Activated naive CD8-positive, alpha-beta T cell treated with anti-CD3 and anti-CD28 coated beads for 36 hours (primary cell): ENCODE data around the gene STAP1. TPM values are rescaled to one million over a fixed set of nuclear protein-coding genes. Genes with fewer than 3 reads are reported as not detected.
"Not testable (repeated sequence)": the region's sequence is repeated elsewhere in the genome, so short reads cannot be mapped to it uniquely, and the experiment has no call there.

Source experiments
- DNase-seq: peaks from one replicate; pipeline ENCODE4 v3.0.0; 2021
- H3K27ac Mint-ChIP-seq: one replicate; pipeline ENCODE4 v1.8.0; 2022; ENCODE audit warnings: mild to moderate bottlenecking, moderate library complexity, mixed read lengths
- H3K27me3 Mint-ChIP-seq: one replicate; pipeline ENCODE4 v1.8.0; 2022; ENCODE audit warnings: mild to moderate bottlenecking, mixed read lengths
- H3K36me3 Mint-ChIP-seq: one replicate; pipeline ENCODE4 v1.8.0; 2021; ENCODE audit warnings: mild to moderate bottlenecking, mixed read lengths
- H3K4me1 Mint-ChIP-seq: one replicate; pipeline ENCODE4 v1.8.0; 2021; ENCODE audit warnings: mixed read lengths
- H3K4me3 Mint-ChIP-seq: one replicate; pipeline ENCODE4 v1.8.0; 2022; ENCODE audit warnings: mild to moderate bottlenecking, moderate library complexity, mixed read lengths
- H3K9me3 Mint-ChIP-seq: one replicate; pipeline ENCODE4 v1.8.0; 2022; ENCODE audit warnings: mixed read lengths
- total RNA-seq, 2 experiments: library from RNA; stranded (reverse); gene quantifications; one replicate each; pipeline ENCODE4 v1.2.3, GENCODE V29; 2021

The STAP1 gene
- total RNA-seq, result 1 to 10 TPM; 6.3 to 7.4 TPM

GRCh38 chr4:67558493-67558892 lies at the start of gene STAP1:
STAP1 (plus strand) TSS chr4:67558727; CDS start chr4:67558810, 83 bp downstream.
- no peaks in the 10 kb centered on the region for H3K27me3 Mint-ChIP-seq
- H3K27ac Mint-ChIP-seq, result peak within 1 kb of the TSS; percentile 89
- H3K36me3 Mint-ChIP-seq, result peaks cover 2% of the 10 kb centered on the region
- H3K4me3 Mint-ChIP-seq, result peak within 1 kb of the TSS; percentile 85
- peak; percentile 19 for DNase-seq
- peaks cover 7% of the 10 kb centered on the region for H3K4me1 Mint-ChIP-seq
- no peaks in the 10 kb centered on the region for H3K9me3 Mint-ChIP-seq

GRCh38 chr4:67512501-67512900 lies 46.0 kb upstream of the STAP1 start:
- peaks cover 33% of the 10 kb centered on the region for H3K36me3 Mint-ChIP-seq
- H3K27ac Mint-ChIP-seq, result no peak overlapping the region

GRCh38 chr4:67520141-67520540 lies 38.4 kb upstream of the STAP1 start:
- Mint-ChIP-seq H3K9me3 (peaks cover 6% of the 10 kb centered on the region), H3K27ac (peak overlapping the region; percentile 15), H3K36me3 (peaks cover 36% of the 10 kb centered on the region), H3K4me1 (peaks cover 41% of the 10 kb centered on the region), H3K4me3 (no peak overlapping the region), H3K27me3 (no peaks in the 10 kb centered on the region)
- DNase-seq, result no peak

More at GRCh38 chr4:67512501-67512900, 46.0 kb upstream of the STAP1 start:
- no peaks in the 10 kb centered on the region for H3K9me3 Mint-ChIP-seq
- no peak overlapping the region for H3K4me3 Mint-ChIP-seq
- no peaks in the 10 kb centered on the region for H3K27me3 Mint-ChIP-seq
- H3K4me1 Mint-ChIP-seq, result peaks cover 14% of the 10 kb centered on the region
- DNase-seq, result no peak

GRCh38 chr4:67521506-67521905 lies 37.0 kb upstream of the STAP1 start:
- no peak overlapping the region for H3K4me3 Mint-ChIP-seq
- DNase-seq, result no peak
- peak overlapping the region; percentile 42 for H3K27ac Mint-ChIP-seq
- peaks cover 47% of the 10 kb centered on the region for H3K36me3 Mint-ChIP-seq
- H3K27me3 Mint-ChIP-seq, result no peaks in the 10 kb centered on the region
- H3K9me3 Mint-ChIP-seq, result peaks cover 10% of the 10 kb centered on the region
- H3K4me1 Mint-ChIP-seq, result peaks cover 50% of the 10 kb centered on the region

GRCh38 chr4:67522230-67522629 lies 36.3 kb upstream of the STAP1 start:
- Mint-ChIP-seq H3K36me3 (peaks cover 54% of the 10 kb centered on the region), H3K4me1 (peaks cover 57% of the 10 kb centered on the region), H3K27ac (peak overlapping the region; percentile 9), H3K4me3 (no peak overlapping the region), H3K27me3 (no peaks in the 10 kb centered on the region), H3K9me3 (peaks cover 12% of the 10 kb centered on the region)
- no peak for DNase-seq

- Mint-ChIP-seq H3K36me3 (peaks cover 54% of the 10 kb centered on the region), H3K4me1 (peaks cover 61% of the 10 kb centered on the region), H3K9me3 (peaks cover 12% of the 10 kb centered on the region), H3K4me3 (no peak overlapping the region), H3K27me3 (no peaks in the 10 kb centered on the region), H3K27ac (peak overlapping the region; percentile 84)
- no peak for DNase-seq
Measured at GRCh38 chr4:67522851-67523671, 35.5 kb upstream of the STAP1 start.

GRCh38 chr4:67524140-67524539 lies 34.4 kb upstream of the STAP1 start:
- Mint-ChIP-seq H3K27ac (peak overlapping the region; percentile 46), H3K9me3 (peaks cover 12% of the 10 kb centered on the region), H3K36me3 (peaks cover 62% of the 10 kb centered on the region), H3K4me1 (peaks cover 66% of the 10 kb centered on the region)
- not testable (repeated sequence) for H3K27me3 Mint-ChIP-seq, H3K4me3 Mint-ChIP-seq, DNase-seq

GRCh38 chr4:67531379-67531962 lies 27.1 kb upstream of the STAP1 start:
- DNase-seq, result no peak
- peaks cover 9% of the 10 kb centered on the region for H3K9me3 Mint-ChIP-seq
- H3K4me3 Mint-ChIP-seq, result no peak overlapping the region
- H3K27ac Mint-ChIP-seq, result no peak overlapping the region
- peaks cover 64% of the 10 kb centered on the region for H3K36me3 Mint-ChIP-seq
- H3K27me3 Mint-ChIP-seq, result no peaks in the 10 kb centered on the region
- peaks cover 30% of the 10 kb centered on the region for H3K4me1 Mint-ChIP-seq

GRCh38 chr4:67532397-67532796 lies 26.1 kb upstream of the STAP1 start:
- H3K27me3 Mint-ChIP-seq, result not testable (repeated sequence)

GRCh38 chr4:67533112-67533511 lies 25.4 kb upstream of the STAP1 start:
- no peak overlapping the region for H3K27ac Mint-ChIP-seq
- peaks cover 20% of the 10 kb centered on the region for H3K4me1 Mint-ChIP-seq
- no peak for DNase-seq

More at GRCh38 chr4:67532397-67532796, 26.1 kb upstream of the STAP1 start:
- DNase-seq, H3K4me3 Mint-ChIP-seq, H3K27ac Mint-ChIP-seq, H3K9me3 Mint-ChIP-seq: not testable (repeated sequence)
- Mint-ChIP-seq H3K4me1 (peaks cover 23% of the 10 kb centered on the region), H3K36me3 (peaks cover 59% of the 10 kb centered on the region)

GRCh38 chr4:67535280-67535840 lies 23.2 kb upstream of the STAP1 start:
- H3K36me3 Mint-ChIP-seq, result peaks cover 64% of the 10 kb centered on the region
- no peak overlapping the region for H3K4me3 Mint-ChIP-seq
- peaks cover 29% of the 10 kb centered on the region for H3K4me1 Mint-ChIP-seq
- no peak for DNase-seq
- H3K9me3 Mint-ChIP-seq, result peaks cover 7% of the 10 kb centered on the region
- peak overlapping the region; percentile 1 for H3K27ac Mint-ChIP-seq
- no peaks in the 10 kb centered on the region for H3K27me3 Mint-ChIP-seq

More at GRCh38 chr4:67533112-67533511, 25.4 kb upstream of the STAP1 start:
- Mint-ChIP-seq H3K27me3 (no peaks in the 10 kb centered on the region), H3K9me3 (peaks cover 7% of the 10 kb centered on the region), H3K36me3 (peaks cover 61% of the 10 kb centered on the region), H3K4me3 (no peak overlapping the region)

- no peak for DNase-seq
- no peak overlapping the region for H3K4me3 Mint-ChIP-seq
- peaks cover 47% of the 10 kb centered on the region for H3K36me3 Mint-ChIP-seq
- H3K27ac Mint-ChIP-seq, result no peak overlapping the region
- peaks cover 50% of the 10 kb centered on the region for H3K4me1 Mint-ChIP-seq
- no peaks in the 10 kb centered on the region for H3K9me3 Mint-ChIP-seq
- H3K27me3 Mint-ChIP-seq, result no peaks in the 10 kb centered on the region
Measured at GRCh38 chr4:67539830-67540229, 18.7 kb upstream of the STAP1 start.

GRCh38 chr4:67542076-67542475 lies 16.5 kb upstream of the STAP1 start:
- DNase-seq, result no peak
- Mint-ChIP-seq H3K4me1 (peaks cover 47% of the 10 kb centered on the region), H3K4me3 (no peak overlapping the region), H3K9me3 (no peaks in the 10 kb centered on the region), H3K36me3 (peaks cover 36% of the 10 kb centered on the region), H3K27ac (no peak overlapping the region), H3K27me3 (no peaks in the 10 kb centered on the region)

GRCh38 chr4:67545199-67546003 lies 13.1 kb upstream of the STAP1 start, which contains the start of gene CENPC:
CENPC (minus strand) TSS chr4:67545503; CDS start chr4:67545355, 148 bp downstream.
- DNase-seq, result peak; percentile 95
- Mint-ChIP-seq H3K9me3 (no peaks in the 10 kb centered on the region), H3K4me3 (peak within 1 kb of the TSS; percentile 99), H3K4me1 (peaks cover 33% of the 10 kb centered on the region), H3K27me3 (no peaks in the 10 kb centered on the region), H3K27ac (peak within 1 kb of the TSS; percentile 98), H3K36me3 (peaks cover 21% of the 10 kb centered on the region)

- Mint-ChIP-seq H3K9me3 (no peaks in the 10 kb centered on the region), H3K4me1 (peaks cover 33% of the 10 kb centered on the region), H3K27me3 (no peaks in the 10 kb centered on the region), H3K36me3 (peaks cover 19% of the 10 kb centered on the region), H3K4me3 (peak overlapping the region; percentile 99), H3K27ac (no peak overlapping the region)
- no peak for DNase-seq
Measured at GRCh38 chr4:67546004-67546356, 12.5 kb upstream of the STAP1 start.
